HCT116 (cell line): Measurements from ENCODE around the gene ATP5PD. TPM values are rescaled to one million over a fixed set of nuclear protein-coding genes. Genes with fewer than 3 reads are reported as not detected.

ENCODE experiments used
- ATAC-seq: fragments of 200-7000 bp; cut with Tn5 transposase; 2 replicates; pipeline ENCODE4 v1.9.1; 2020; ENCODE audit warnings: mild to moderate bottlenecking, moderate library complexity
- BruUV-seq: library from RNA; stranded (reverse); fragments of 400-500 nt; replicated peaks from 2 replicates; lab custom pipeline; 2021; lab: Mats Ljungman, UMichigan
- CTCF ChIA-PET: fragments of 300-600 bp; sonication (Branson Sonifier 250); formaldehyde crosslinking; loops from one replicate; lab custom pipeline; 2021; ENCODE audit warnings: antibody characterized with exemption; lab: Charles Lee
- POLR2A ChIA-PET: fragments of 300-600, 350-600 bp; sonication (Branson Sonifier 250); formaldehyde crosslinking; loops from one replicate; lab custom pipeline; 2021; ENCODE audit warnings: antibody characterized with exemption; lab: Charles Lee
- RAD21 ChIA-PET, 2 experiments: fragments of 300-600 bp; sonication (Branson Sonifier 250); formaldehyde crosslinking; loops; one replicate each; lab custom pipeline; 2023; ENCODE audit warnings: low total read pairs in 2 of 2; ENCODE audit not compliant: uncharacterized antibody in 2 of 2, unreplicated experiment in 2 of 2, low non-redundant PET in 1 of 2; lab: Charles Lee
- DNase-seq: peaks from one replicate; pipeline ENCODE4 v3.0.0-alpha.2; 2010; ENCODE audit warnings: low read depth, low spot score
- H2AFZ ChIP-seq: fragments of 200-600 bp; shearing (Covaris generic), sonication (generic); 2 replicates; pipeline ENCODE4 v1.6.1; 2017; ENCODE audit warnings: low read depth, mixed run types, mixed read lengths, antibody characterized with exemption, low read length; ENCODE audit not compliant: poor library complexity, severe bottlenecking
- H3K27ac ChIP-seq: 2 replicates; pipeline ENCODE4 v1.5.1; 2012; ENCODE audit warnings: low read depth, low read length
- H3K27me3 ChIP-seq: fragments of 200-600 bp; sonication (generic); 2 replicates; pipeline ENCODE4 v1.6.1; 2016; ENCODE audit warnings: mixed run types, low read length, mixed read lengths; ENCODE audit not compliant: insufficient read depth
- H3K36me3 ChIP-seq, 2 experiments: fragments of 200-500 bp in 1 of 2; fragments of 200-600 bp in 1 of 2; sonication (Bioruptor generic) in 1 of 2; sonication (generic) in 1 of 2; 2 replicates each; pipeline versions ENCODE4 v1.5.1 to v1.6.1; 2014 to 2016; ENCODE audit warnings: low read length in 2 of 2, inconsistent platforms in 1 of 2, mixed read lengths in 1 of 2, mixed run types in 1 of 2; ENCODE audit not compliant: insufficient read depth in 2 of 2, control insufficient read depth in 1 of 2
- H3K4me1 ChIP-seq, 2 experiments: fragments of 200-600 bp in 1 of 2; sonication (generic) in 1 of 2; 2 replicates each; pipeline versions ENCODE4 v1.5.1 to v1.6.1; 2012 to 2017; ENCODE audit warnings: low read length in 2 of 2, inconsistent platforms in 1 of 2, mild to moderate bottlenecking in 1 of 2, mixed read lengths in 1 of 2, mixed run types in 1 of 2, moderate library complexity in 1 of 2; ENCODE audit not compliant: insufficient read depth in 2 of 2, control insufficient read depth in 1 of 2
- H3K4me2 ChIP-seq: fragments of 200-600 bp; sonication (generic); 2 replicates; pipeline ENCODE4 v1.6.1; 2017; ENCODE audit warnings: mixed run types, low read length, mixed read lengths
- H3K4me3 ChIP-seq, 2 experiments: fragments of 200-600 bp in 1 of 2; sonication (generic) in 1 of 2; replicated peaks in 1 of 2; 2 replicates each; pipeline ENCODE4 v1.5.1; 2011 to 2016; ENCODE audit warnings: low read length in 2 of 2, control low read depth in 1 of 2, low read depth in 1 of 2, mild to moderate bottlenecking in 1 of 2, mixed read lengths in 1 of 2, mixed run types in 1 of 2
- H3K79me2 ChIP-seq: fragments of 200-600 bp; sonication (generic); 2 replicates; pipeline ENCODE4 v1.6.1; 2017; ENCODE audit warnings: mild to moderate bottlenecking, mixed run types, low read length, moderate library complexity, mixed read lengths; ENCODE audit not compliant: insufficient read depth
- H3K9ac ChIP-seq: fragments of 200-600 bp; sonication (generic); 2 replicates; pipeline ENCODE4 v1.6.1; 2016; ENCODE audit warnings: low read length, mixed read lengths
- H3K9me2 ChIP-seq: fragments of 200-600 bp; sonication (generic), shearing (Covaris generic); 2 replicates; pipeline ENCODE4 v1.6.1; 2017; ENCODE audit warnings: mixed run types, mild to moderate bottlenecking, moderate library complexity; ENCODE audit not compliant: insufficient read depth
- H3K9me3 ChIP-seq, 2 experiments: fragments of 200-500 bp in 1 of 2; fragments of 200-600 bp in 1 of 2; sonication (Bioruptor generic) in 1 of 2; sonication (generic) in 1 of 2; 2 replicates each; pipeline ENCODE4 v1.6.1; 2014 to 2017; ENCODE audit warnings: low read length in 2 of 2, mixed read lengths in 2 of 2, inconsistent platforms in 1 of 2, low read depth in 1 of 2, mild to moderate bottlenecking in 1 of 2, mixed run types in 1 of 2, moderate library complexity in 1 of 2; ENCODE audit not compliant: control insufficient read depth in 1 of 2, insufficient read depth in 1 of 2
- H4K20me1 ChIP-seq: fragments of 200-600 bp; sonication (generic), shearing (Covaris generic); 2 replicates; pipeline ENCODE4 v1.6.1; 2017; ENCODE audit warnings: mixed run types, mild to moderate bottlenecking, moderate library complexity; ENCODE audit not compliant: insufficient read depth
- ATF3 ChIP-seq: IDR thresholded peaks from 2 replicates; pipeline ENCODE4 v1.6.1; 2012
- CEBPB ChIP-seq: IDR thresholded peaks from 2 replicates; pipeline ENCODE4 v1.6.1; 2012; ENCODE audit warnings: low read depth
- ELF1 ChIP-seq: IDR thresholded peaks from 2 replicates; pipeline ENCODE4 v1.6.1; 2012; ENCODE audit warnings: low read depth, borderline replicate concordance
- EZH2 ChIP-seq: fragments of 200-600 bp; sonication (generic); IDR thresholded peaks from 2 replicates; pipeline ENCODE4 v1.6.1; 2017; ENCODE audit warnings: antibody characterized with exemption, mixed run types
- EZH2phosphoT487 ChIP-seq: fragments of 200-600 bp; IDR thresholded peaks from 2 replicates; pipeline ENCODE4 v1.6.1; 2018; ENCODE audit warnings: antibody characterized with exemption, borderline replicate concordance
- FOSL1 ChIP-seq: IDR thresholded peaks from 2 replicates; pipeline ENCODE4 v1.6.1; 2012; ENCODE audit warnings: low read depth
- JUND ChIP-seq: IDR thresholded peaks from 2 replicates; pipeline ENCODE4 v1.6.1; 2012
- MAX ChIP-seq: IDR thresholded peaks from 2 replicates; pipeline ENCODE4 v1.6.1; 2012
- POLR2A ChIP-seq: IDR thresholded peaks from 2 replicates; pipeline ENCODE4 v1.7.0; 2011; ENCODE audit warnings: borderline replicate concordance; ENCODE audit not compliant: insufficient read depth, insufficient read length; ENCODE audit errors: extremely low read depth
- REST ChIP-seq: IDR thresholded peaks from 2 replicates; pipeline ENCODE4 v1.6.1; 2012; ENCODE audit warnings: low read depth
- SP1 ChIP-seq: IDR thresholded peaks from 2 replicates; pipeline ENCODE4 v1.6.1; 2012; ENCODE audit warnings: low read depth
- TCF7L2 ChIP-seq: IDR thresholded peaks from 2 replicates; pipeline ENCODE4 v1.7.0; 2011; ENCODE audit warnings: borderline replicate concordance, inconsistent platforms; ENCODE audit not compliant: insufficient read depth, insufficient read length; ENCODE audit errors: extremely low read depth
- YY1 ChIP-seq: IDR thresholded peaks from 2 replicates; pipeline ENCODE4 v1.6.1; 2011; ENCODE audit warnings: low read length, low read depth, moderate library complexity, mild to moderate bottlenecking; ENCODE audit not compliant: insufficient replicate concordance; ENCODE audit errors: extremely low read depth
- ZBTB33 ChIP-seq: IDR thresholded peaks from 2 replicates; pipeline ENCODE4 v1.6.1; 2011; ENCODE audit warnings: mild to moderate bottlenecking, low read length, moderate library complexity; ENCODE audit not compliant: insufficient replicate concordance; ENCODE audit errors: extremely low read depth
- ZFX ChIP-seq: fragments of 450-650 bp; IDR thresholded peaks from 2 replicates; pipeline ENCODE4 v1.6.1; 2017
- ZNF274 ChIP-seq: fragments of 200-500 bp; sonication (Bioruptor generic); IDR thresholded peaks from 2 replicates; pipeline ENCODE4 v1.6.1; 2014; ENCODE audit warnings: mild to moderate bottlenecking, low read depth, low read length, inconsistent platforms
- intact Hi-C: fragments of 100-400 bp; cut with micrococcal nuclease; formaldehyde crosslinking; loops from 2 replicates; pipeline ENCODE4 v1.10.0; 2022
- total RNA-seq: library from RNA; stranded (reverse); gene quantifications from one replicate; pipeline ENCODE4 v1.2.1, GENCODE V29; 2021; ENCODE audit not compliant: unreplicated experiment

Gene ATP5PD
- total RNA-seq, 1 experiment from 2014 or later = 407 TPM

GRCh38 chr17:75065562-75066151 is 18.9 kb upstream of the ATP5PD start:
- ATAC-seq = no peak
- H3K9me2 ChIP-seq = no peaks in the 10 kb centered on the region
- H4K20me1 ChIP-seq = no peaks in the 10 kb centered on the region
- CTCF ChIA-PET = no interaction called here
- RAD21 ChIA-PET = no interaction called here
- TF ChIP-seq JUND = no peak
- no peak for TF ChIP-seq CEBPB
- no peak for TF ChIP-seq ATF3
- TF ChIP-seq FOSL1 = no peak
- no peak for TF ChIP-seq ZFX
- no peak for TF ChIP-seq MAX
- TF ChIP-seq SP1 = no peak
- no peak for TF ChIP-seq REST
- TF ChIP-seq ZBTB33 = no peak
- no peak for TF ChIP-seq POLR2A
- no peak for TF ChIP-seq ZNF274
- no peak for TF ChIP-seq ELF1
- TF ChIP-seq TCF7L2 = no peak
- TF ChIP-seq EZH2 = no peak
- no peak for TF ChIP-seq YY1
- no peak for TF ChIP-seq EZH2phosphoT487
- peaks cover 18 to 33% of the 10 kb centered on the region in 2 experiments; a peak in 3 of 4 replicates for H3K36me3 ChIP-seq
- H3K27me3 ChIP-seq = no peaks in the 10 kb centered on the region
- no peaks in the 10 kb centered on the region for H3K79me2 ChIP-seq
- H2AFZ ChIP-seq = no peak overlapping the region
- no peak overlapping the region for H3K27ac ChIP-seq
- BruUV-seq = no TSS peak
- intact Hi-C loops = no loop called here
- H3K9me3 ChIP-seq = no peaks in the 10 kb centered on the region
- no peak overlapping the region for H3K4me3 ChIP-seq
- H3K4me1 ChIP-seq = peaks cover 7 to 10% of the 10 kb centered on the region in 2 experiments; a peak in 3 of 4 replicates
- no peak for DNase-seq
- H3K4me2 ChIP-seq = no peak overlapping the region
- no peak overlapping the region for H3K9ac ChIP-seq
- POLR2A ChIA-PET = no interaction called here
